ENCODE data around the gene GATA3. TPM values are rescaled to one million over a fixed set of nuclear protein-coding genes. Genes with fewer than 3 reads are reported as not detected.

The GATA3 gene
- total RNA-seq, 1 donor from 2014 or later: 1.4 TPM

DNA sequence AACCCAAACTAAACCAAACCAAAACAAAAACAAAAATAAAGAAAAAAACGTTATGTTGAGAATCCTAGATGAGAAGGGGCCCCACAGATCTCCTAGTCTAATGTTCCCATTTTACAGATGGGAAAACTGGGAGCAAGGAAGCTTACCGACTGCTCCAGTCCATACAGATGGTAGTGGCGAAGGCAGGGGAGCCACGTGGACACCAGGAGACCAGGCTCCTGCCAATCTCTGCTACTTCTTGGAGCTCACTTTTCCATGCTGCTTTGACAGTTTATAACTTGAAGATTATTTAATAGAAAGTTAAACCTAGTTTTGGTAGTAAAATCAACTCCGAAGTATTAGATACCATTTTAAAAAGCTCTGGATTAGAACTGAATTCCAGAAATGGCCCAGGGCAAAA lies 62.0 kb downstream of the GATA3 start:
- H3K4me3 ChIP-seq: no peak overlapping the region
- H3K9me3 ChIP-seq (replicated peaks): no peaks in the 10 kb centered on the region
- H3K4me1 ChIP-seq: no peaks in the 10 kb centered on the region
- H3K27me3 ChIP-seq (ENCODE audit: low read depth): peaks cover 21% of the 10 kb centered on the region
- TF ChIP-seq, protein P1, sequence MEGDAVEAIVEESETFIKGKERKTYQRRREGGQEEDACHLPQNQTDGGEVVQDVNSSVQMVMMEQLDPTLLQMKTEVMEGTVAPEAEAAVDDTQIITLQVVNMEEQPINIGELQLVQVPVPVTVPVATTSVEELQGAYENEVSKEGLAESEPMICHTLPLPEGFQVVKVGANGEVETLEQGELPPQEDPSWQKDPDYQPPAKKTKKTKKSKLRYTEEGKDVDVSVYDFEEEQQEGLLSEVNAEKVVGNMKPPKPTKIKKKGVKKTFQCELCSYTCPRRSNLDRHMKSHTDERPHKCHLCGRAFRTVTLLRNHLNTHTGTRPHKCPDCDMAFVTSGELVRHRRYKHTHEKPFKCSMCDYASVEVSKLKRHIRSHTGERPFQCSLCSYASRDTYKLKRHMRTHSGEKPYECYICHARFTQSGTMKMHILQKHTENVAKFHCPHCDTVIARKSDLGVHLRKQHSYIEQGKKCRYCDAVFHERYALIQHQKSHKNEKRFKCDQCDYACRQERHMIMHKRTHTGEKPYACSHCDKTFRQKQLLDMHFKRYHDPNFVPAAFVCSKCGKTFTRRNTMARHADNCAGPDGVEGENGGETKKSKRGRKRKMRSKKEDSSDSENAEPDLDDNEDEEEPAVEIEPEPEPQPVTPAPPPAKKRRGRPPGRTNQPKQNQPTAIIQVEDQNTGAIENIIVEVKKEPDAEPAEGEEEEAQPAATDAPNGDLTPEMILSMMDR (IDR thresholded peaks at IDR 0.05; ENCODE audit: borderline replicate concordance): no peak
- intact Hi-C loops (cut with micrococcal nuclease): no loop called here
- H3K36me3 ChIP-seq: no peaks in the 10 kb centered on the region
- no peak overlapping the region for H3K27ac ChIP-seq (replicated peaks)
- DNase-seq: no peak

DNA sequence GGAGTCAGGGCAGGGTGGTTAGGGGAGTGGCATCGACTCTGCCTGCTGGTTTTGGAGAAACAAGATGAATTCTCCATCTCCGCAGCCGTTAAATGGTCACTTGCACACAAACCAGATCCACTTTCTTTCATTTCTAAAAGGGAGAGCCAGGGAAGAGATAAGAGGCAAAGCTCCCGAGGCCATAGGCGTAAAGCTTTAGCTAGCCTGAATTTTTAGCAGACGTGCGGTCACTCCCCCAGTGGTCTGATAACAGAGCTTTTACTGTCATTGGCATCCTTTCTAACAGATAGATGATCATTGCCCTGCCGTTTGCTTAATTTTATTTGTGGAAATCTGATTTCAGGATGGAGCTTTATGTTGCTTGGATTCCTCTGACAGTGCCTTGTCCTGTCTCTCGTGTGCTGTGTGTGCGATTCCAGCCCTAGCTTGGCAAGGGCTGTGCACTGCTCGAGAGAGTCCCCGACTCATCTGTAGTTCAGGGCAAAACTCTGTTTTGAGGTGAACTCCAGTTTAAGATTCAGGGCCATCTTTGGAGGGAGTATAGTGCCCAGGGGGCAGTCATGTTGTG lies 62.5 kb downstream of the GATA3 start:
- H3K4me3 ChIP-seq: no peak overlapping the region
- no peaks in the 10 kb centered on the region for H3K36me3 ChIP-seq
- TF ChIP-seq, protein P1 (IDR thresholded peaks at IDR 0.05; ENCODE audit: borderline replicate concordance): no peak
- DNase-seq: no peak
- H3K27ac ChIP-seq (replicated peaks): no peak overlapping the region
- H3K9me3 ChIP-seq (replicated peaks): no peaks in the 10 kb centered on the region
- peaks cover 21% of the 10 kb centered on the region for H3K27me3 ChIP-seq (ENCODE audit: low read depth)
- H3K4me1 ChIP-seq: no peaks in the 10 kb centered on the region
- intact Hi-C loops (cut with micrococcal nuclease): no loop called here

DNA sequence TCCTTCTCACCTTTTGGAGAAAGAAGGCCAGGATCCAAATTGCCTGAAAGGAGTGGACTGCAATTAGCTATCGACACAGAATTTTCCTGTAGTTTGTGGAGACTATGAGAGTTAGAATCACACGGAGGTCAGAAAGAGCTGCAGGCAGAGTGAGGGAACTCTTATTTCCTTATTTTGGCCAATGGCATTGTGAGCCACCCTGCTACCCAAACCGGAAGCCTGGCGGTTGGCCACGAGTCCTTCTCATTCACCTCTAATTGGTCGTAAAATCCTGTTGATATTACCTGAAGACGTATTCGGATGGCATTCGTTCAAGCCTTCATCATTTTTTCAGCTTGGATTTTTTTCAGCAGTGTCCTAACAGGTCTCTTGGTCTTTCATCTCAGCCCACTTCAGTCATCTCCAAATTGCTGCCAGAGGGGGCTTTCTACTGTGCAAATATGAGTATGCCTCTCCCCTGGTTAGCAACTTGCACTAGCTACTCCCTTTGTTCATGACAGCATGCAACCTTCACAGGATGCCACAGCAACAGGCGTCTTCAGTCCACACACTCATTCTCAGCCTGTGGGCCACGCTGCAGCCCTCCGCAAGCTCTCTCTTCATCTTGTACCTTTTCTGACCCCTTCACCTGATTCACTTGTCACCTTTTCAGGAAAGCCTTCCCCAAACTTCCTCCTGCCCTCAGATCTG lies 66.9 kb downstream of the GATA3 start:
- intact Hi-C loops (cut with micrococcal nuclease): no loop called here
- H3K4me1 ChIP-seq: no peaks in the 10 kb centered on the region
- H3K4me3 ChIP-seq: no peak overlapping the region
- no peaks in the 10 kb centered on the region for H3K36me3 ChIP-seq
- H3K9me3 ChIP-seq (replicated peaks): no peaks in the 10 kb centered on the region
- DNase-seq: no peak
- no peak overlapping the region for H3K27ac ChIP-seq (replicated peaks)
- peaks cover 17% of the 10 kb centered on the region for H3K27me3 ChIP-seq (ENCODE audit: low read depth)
- TF ChIP-seq, protein P1 (IDR thresholded peaks at IDR 0.05; ENCODE audit: borderline replicate concordance): no peak

GRCh38 chr10:8122611-8123369 lies 68.3 kb downstream of the GATA3 start:
- Histone ChIP-seq H3K9me3 (replicated peaks) (no peaks in the 10 kb centered on the region), H3K27me3 (ENCODE audit: low read depth) (peaks cover 11% of the 10 kb centered on the region), H3K4me1 (no peaks in the 10 kb centered on the region), H3K36me3 (no peaks in the 10 kb centered on the region), H3K4me3 (no peak overlapping the region), H3K27ac (replicated peaks) (no peak overlapping the region)
- TF ChIP-seq, protein P1 (IDR thresholded peaks at IDR 0.05; ENCODE audit: borderline replicate concordance): no peak
- DNase-seq: no peak
- intact Hi-C loops (cut with micrococcal nuclease): no loop called here

GRCh38 chr10:8124436-8124835 lies 69.9 kb downstream of the GATA3 start:
- DNase-seq: no peak
- Histone ChIP-seq H3K4me1 (no peaks in the 10 kb centered on the region), H3K36me3 (no peaks in the 10 kb centered on the region), H3K9me3 (replicated peaks) (no peaks in the 10 kb centered on the region), H3K4me3 (no peak overlapping the region), H3K27ac (replicated peaks) (no peak overlapping the region), H3K27me3 (ENCODE audit: low read depth) (peaks cover 11% of the 10 kb centered on the region)
- TF ChIP-seq, protein P1 (IDR thresholded peaks at IDR 0.05; ENCODE audit: borderline replicate concordance): no peak
- intact Hi-C loops (cut with micrococcal nuclease): no loop called here

Other genes starting within 250 kb of the GATA3 start
- 12.7 TPM for gene TAF3, start 236.2 kb upstream of the GATA3 start, total RNA-seq

Measured in left ventricle myocardium inferior (tissue), 1 donor.